HEK293 (cell line): ENCODE results near the gene U2SURP.

Experiments
- ZBTB44 ChIP-seq: fragments of 450-650 bp; IDR thresholded peaks from 2 replicates; pipeline ENCODE4 v1.5.1; 2018; ENCODE audit warnings: missing biosample characterization, mild to moderate bottlenecking, missing genetic modification characterization
- ZBTB8A ChIP-seq: fragments of 450-650 bp; formaldehyde crosslinking; IDR thresholded peaks from 2 replicates; pipeline ENCODE4 v1.5.1; 2016; ENCODE audit warnings: missing biosample characterization, missing genetic modification characterization
- ZNF211 ChIP-seq: fragments of 450-650 bp; formaldehyde crosslinking; IDR thresholded peaks from 2 replicates; pipeline ENCODE4 v1.5.1; 2016; ENCODE audit warnings: low read depth, missing biosample characterization, missing genetic modification characterization
- ZNF555 ChIP-seq: fragments of 450-650 bp; formaldehyde crosslinking; conservative IDR thresholded peaks from 2 replicates; pipeline ENCODE4 v1.5.1; 2017; ENCODE audit warnings: missing biosample characterization, mild to moderate bottlenecking, missing genetic modification characterization, inconsistent platforms

DNA sequence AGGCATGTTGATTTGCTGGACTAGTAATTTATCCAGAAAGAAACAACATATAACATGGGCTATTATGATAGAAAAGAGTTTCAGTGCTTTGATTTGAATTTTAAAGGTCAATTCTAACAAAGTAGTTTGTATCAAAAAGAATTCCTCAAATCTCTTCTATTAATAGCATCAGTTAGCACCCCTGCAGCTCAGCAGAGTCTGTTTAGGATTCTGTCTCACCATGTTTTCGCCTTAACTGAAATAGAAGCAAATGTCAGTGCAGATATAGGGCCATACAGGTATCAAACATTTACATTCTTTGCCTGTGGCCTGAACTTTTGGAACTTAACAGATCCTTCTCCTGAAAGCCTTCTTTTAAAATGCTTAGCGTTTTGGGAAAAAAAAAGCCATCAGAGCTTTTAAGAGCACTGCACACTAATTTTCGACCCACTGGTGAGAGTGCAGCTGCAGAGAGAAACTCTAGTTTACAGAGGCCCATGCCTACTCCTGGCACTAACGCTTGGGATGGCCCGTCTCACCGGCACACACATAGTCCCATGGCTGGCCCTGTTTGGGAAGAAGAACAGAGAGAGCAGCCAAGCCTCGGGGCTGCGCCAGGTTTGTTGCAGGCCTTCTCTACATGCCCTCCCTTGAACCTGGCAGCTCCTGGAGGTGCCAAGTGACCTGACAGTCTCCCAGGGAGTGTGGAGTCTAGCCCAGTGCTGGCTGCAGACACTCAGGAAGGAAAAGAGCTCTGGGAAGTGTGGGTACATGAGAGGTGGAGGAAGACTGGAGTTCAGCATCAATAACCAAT lies 28.0 kb upstream of the U2SURP start:
- TF ChIP-seq ZBTB8A (no peak), ZNF555 (tag by site-specific recombination) (no peak), ZNF211 (tag by site-specific recombination) (no peak), ZBTB44 (tag by site-specific recombination) (no peak)
